Posterior cingulate gyrus (tissue), 11 donors: ENCODE data around the gene UTP14C.
A peak's percentile ranks its signal among the peaks of the same experiment; 100 is the strongest.
"Not testable (repeated sequence)": the region's sequence is repeated elsewhere in the genome, so short reads cannot be mapped to it uniquely, and the experiment has no call there.

ENCODE experiments used
- DNase-seq, 10 donors: peaks; one replicate each; pipeline versions ENCODE4 v3.0.0 to v3.0.0-alpha.2; 2020 to 2021; ENCODE audit warnings: mixed read lengths in 3 of 10
- intact Hi-C: fragments of 100-400 bp; cut with DNase I; formaldehyde crosslinking; loops from one replicate; pipeline ENCODE4 v1.15.1; 2023

Gene UTP14C

GRCh38 chr13:52002361-52002760 lies 22.1 kb upstream of the UTP14C start:
- intact Hi-C loops, result no loop called here
- DNase-seq, result no peak

GRCh38 chr13:52003541-52003940 lies 20.9 kb upstream of the UTP14C start:
- no peak for DNase-seq
- intact Hi-C loops, result no loop called here

GRCh38 chr13:52004511-52005170 lies 19.9 kb upstream of the UTP14C start:
- intact Hi-C loops, result no loop called here

GRCh38 chr13:52005841-52006522 lies 18.5 kb upstream of the UTP14C start:
- intact Hi-C loops, result no loop called here
- DNase-seq, result no peak

More at GRCh38 chr13:52004511-52005170, 19.9 kb upstream of the UTP14C start:
- no peak for DNase-seq

- intact Hi-C loops, result no loop called here
- no peak for DNase-seq
These were observed 17.8 kb upstream of the UTP14C start for GRCh38 chr13:52006523-52007245.

- intact Hi-C loops, result loop anchor here (5.0 kb wide), 1 partner anchor 437 kb away; no protein-coding TSS in a partner anchor
- no peak for DNase-seq
These were observed 14.5 kb upstream of the UTP14C start for GRCh38 chr13:52009946-52010345.

- peak in 2 of 10 donors; percentile 18 to 70 for DNase-seq
- intact Hi-C loops, result loop anchor here (5.0 kb wide), 1 partner anchor 436 kb away; no protein-coding TSS in a partner anchor
These were observed 13.4 kb upstream of the UTP14C start, which contains the start of gene ATP7B for GRCh38 chr13:52010890-52011631. Gene ATP7B (minus strand): TSS chr13:52011450. CDS start chr13:52011337, 113 bp downstream.

- DNase-seq, result peak; percentile 98 to 100 (median 99)
- intact Hi-C loops, result loop anchor here (5.0 kb wide), 1 partner anchor 435 kb away; no protein-coding TSS in a partner anchor
These were observed 12.6 kb upstream of the UTP14C start, which contains the start of gene ALG11 for GRCh38 chr13:52011632-52012511. Gene ALG11 (plus strand): TSS chr13:52012398. CDS start chr13:52012419, 21 bp downstream.

GRCh38 chr13:52012512-52012836 lies 12.0 kb upstream of the UTP14C start:
- intact Hi-C loops, result loop anchor here (5.0 kb wide), 1 partner anchor 435 kb away; no protein-coding TSS in a partner anchor
- no peak for DNase-seq

- DNase-seq, result no peak
- intact Hi-C loops, result no loop called here
These were observed 8.2 kb upstream of the UTP14C start for GRCh38 chr13:52016296-52016695.

- intact Hi-C loops, result no loop called here
- no peak for DNase-seq
These were observed 4.3 kb upstream of the UTP14C start for GRCh38 chr13:52020191-52020590.

GRCh38 chr13:52022356-52022755 lies 2.1 kb upstream of the UTP14C start:
- no peak for DNase-seq
- intact Hi-C loops, result no loop called here

GRCh38 chr13:52025475-52026245 lies 1.2 kb downstream of the UTP14C start:
- intact Hi-C loops, result no loop called here
- DNase-seq, result no peak

- DNase-seq, result no peak
- intact Hi-C loops, result no loop called here
These were observed 1.7 kb downstream of the UTP14C start for GRCh38 chr13:52026246-52026626.

- intact Hi-C loops, result no loop called here
- DNase-seq, result no peak
These were observed 3.3 kb downstream of the UTP14C start for GRCh38 chr13:52027832-52028231.

- no peak for DNase-seq
- intact Hi-C loops, result no loop called here
These were observed 5.1 kb downstream of the UTP14C start for GRCh38 chr13:52029569-52029968.

- DNase-seq, intact Hi-C loops: not testable (repeated sequence)
These were observed 5.9 kb downstream of the UTP14C start for GRCh38 chr13:52030401-52030800.

- no peak for DNase-seq
- intact Hi-C loops, result no loop called here
These were observed 8.5 kb downstream of the UTP14C start for GRCh38 chr13:52033039-52033438.
